Activated naive CD4-positive, alpha-beta T cell treated with anti-CD3 and anti-CD28 coated beads, Interleukin-2, amount 50 U/mL, for 24 hours (primary cell): ENCODE results near the gene PTPRJ.
A peak's percentile ranks its signal among the peaks of the same experiment; 100 is the strongest.
"Not testable (repeated sequence)": the region's sequence is repeated elsewhere in the genome, so short reads cannot be mapped to it uniquely, and the experiment has no call there.

Experiments used
- H3K27ac Mint-ChIP-seq: one replicate; pipeline ENCODE4 v1.8.0; 2021; ENCODE audit warnings: mild to moderate bottlenecking, mixed read lengths
- H3K27me3 Mint-ChIP-seq: one replicate; pipeline ENCODE4 v1.8.0; 2021; ENCODE audit warnings: mixed read lengths
- H3K36me3 Mint-ChIP-seq: one replicate; pipeline ENCODE4 v1.8.0; 2021; ENCODE audit warnings: mixed read lengths
- H3K4me1 Mint-ChIP-seq: one replicate; pipeline ENCODE4 v1.8.0; 2021; ENCODE audit warnings: mixed read lengths
- H3K4me3 Mint-ChIP-seq: one replicate; pipeline ENCODE4 v1.8.0; 2021; ENCODE audit warnings: mild to moderate bottlenecking, mixed read lengths
- H3K9me3 Mint-ChIP-seq: one replicate; pipeline ENCODE4 v1.8.0; 2021; ENCODE audit warnings: mixed read lengths

Gene PTPRJ

DNA sequence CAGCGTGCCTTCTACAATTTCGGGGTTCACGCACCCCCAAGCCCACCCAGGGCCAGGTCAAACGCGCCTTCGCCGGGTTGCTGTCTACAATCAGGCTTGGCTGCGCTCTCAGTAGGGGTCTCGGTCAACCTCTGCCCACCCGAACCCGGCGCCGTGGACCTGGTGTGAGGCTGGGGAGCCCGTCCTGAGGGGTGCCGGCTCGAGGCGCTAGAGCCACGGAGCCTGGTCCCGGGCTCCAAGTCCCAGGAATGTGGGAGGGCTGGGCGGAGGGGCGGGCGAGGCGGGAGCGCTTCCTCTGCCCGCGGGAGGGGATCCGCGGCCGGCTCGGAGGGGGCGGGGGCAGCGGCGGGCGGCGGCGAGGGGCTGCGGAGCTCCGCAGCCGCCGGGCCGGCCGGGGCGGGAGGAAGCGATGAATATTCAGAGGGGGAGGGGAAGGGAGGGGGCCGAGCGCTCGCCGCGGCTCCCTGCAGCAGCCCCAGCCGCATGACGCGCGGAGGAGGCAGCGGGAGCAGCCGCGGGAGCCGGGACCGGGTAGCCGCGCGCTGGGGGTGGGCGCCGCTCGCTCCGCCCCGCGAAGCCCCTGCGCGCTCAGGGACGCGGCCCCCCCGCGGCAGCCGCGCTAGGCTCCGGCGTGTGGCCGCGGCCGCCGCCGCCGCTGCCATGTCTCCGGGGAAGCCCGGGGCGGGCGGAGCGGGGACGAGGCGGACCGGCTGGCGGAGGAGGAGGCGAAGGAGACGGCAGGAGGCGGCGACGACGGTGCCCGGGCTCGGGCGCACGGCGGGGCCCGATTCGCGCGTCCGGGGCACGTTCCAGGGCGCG lies at the start of gene PTPRJ:
PTPRJ (plus strand) TSS at position 472 of the 819 bp plus-strand sequence. CDS start 354 bp downstream, outside the sequence.
- no peaks in the 10 kb centered on the region for H3K27me3 Mint-ChIP-seq
- no peaks in the 10 kb centered on the region for H3K36me3 Mint-ChIP-seq
- H3K4me1 Mint-ChIP-seq: peaks cover 31% of the 10 kb centered on the region
- no peaks in the 10 kb centered on the region for H3K9me3 Mint-ChIP-seq
- peak within 1 kb of the TSS; percentile 31 for H3K27ac Mint-ChIP-seq
- peak within 1 kb of the TSS; percentile 91 for H3K4me3 Mint-ChIP-seq

GRCh38 chr11:47932544-47932943 lies 47.8 kb upstream of the PTPRJ start:
- peaks cover 25% of the 10 kb centered on the region for H3K4me1 Mint-ChIP-seq

DNA sequence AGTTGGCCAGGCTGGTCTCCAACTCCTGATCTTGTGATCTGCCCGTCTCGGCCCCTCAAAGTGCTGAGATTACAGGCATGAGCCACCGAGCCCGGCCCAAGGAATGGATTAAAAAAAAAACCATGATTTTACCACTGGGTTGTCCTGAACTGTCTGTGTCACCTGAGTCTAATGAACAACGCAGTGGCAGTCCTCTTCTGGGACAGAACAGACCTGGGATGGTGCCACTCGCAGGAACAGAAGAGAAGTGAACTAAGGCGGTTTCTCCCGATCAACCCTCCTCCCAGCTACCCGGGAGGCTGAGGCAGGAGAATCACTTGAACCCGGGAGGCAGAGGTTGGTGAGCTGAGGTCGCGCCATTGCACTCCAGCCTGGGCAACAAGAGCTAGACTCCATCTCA lies 46.6 kb upstream of the PTPRJ start:
- not testable (repeated sequence) for H3K27me3 Mint-ChIP-seq, H3K9me3 Mint-ChIP-seq, H3K27ac Mint-ChIP-seq, H3K4me3 Mint-ChIP-seq, H3K36me3 Mint-ChIP-seq
- H3K4me1 Mint-ChIP-seq: peaks cover 25% of the 10 kb centered on the region

More at GRCh38 chr11:47932544-47932943, 47.8 kb upstream of the PTPRJ start:
- Mint-ChIP-seq H3K27me3 (no peaks in the 10 kb centered on the region), H3K9me3 (no peaks in the 10 kb centered on the region), H3K4me3 (no peak overlapping the region), H3K27ac (peak overlapping the region; percentile 68), H3K36me3 (no peaks in the 10 kb centered on the region)

DNA sequence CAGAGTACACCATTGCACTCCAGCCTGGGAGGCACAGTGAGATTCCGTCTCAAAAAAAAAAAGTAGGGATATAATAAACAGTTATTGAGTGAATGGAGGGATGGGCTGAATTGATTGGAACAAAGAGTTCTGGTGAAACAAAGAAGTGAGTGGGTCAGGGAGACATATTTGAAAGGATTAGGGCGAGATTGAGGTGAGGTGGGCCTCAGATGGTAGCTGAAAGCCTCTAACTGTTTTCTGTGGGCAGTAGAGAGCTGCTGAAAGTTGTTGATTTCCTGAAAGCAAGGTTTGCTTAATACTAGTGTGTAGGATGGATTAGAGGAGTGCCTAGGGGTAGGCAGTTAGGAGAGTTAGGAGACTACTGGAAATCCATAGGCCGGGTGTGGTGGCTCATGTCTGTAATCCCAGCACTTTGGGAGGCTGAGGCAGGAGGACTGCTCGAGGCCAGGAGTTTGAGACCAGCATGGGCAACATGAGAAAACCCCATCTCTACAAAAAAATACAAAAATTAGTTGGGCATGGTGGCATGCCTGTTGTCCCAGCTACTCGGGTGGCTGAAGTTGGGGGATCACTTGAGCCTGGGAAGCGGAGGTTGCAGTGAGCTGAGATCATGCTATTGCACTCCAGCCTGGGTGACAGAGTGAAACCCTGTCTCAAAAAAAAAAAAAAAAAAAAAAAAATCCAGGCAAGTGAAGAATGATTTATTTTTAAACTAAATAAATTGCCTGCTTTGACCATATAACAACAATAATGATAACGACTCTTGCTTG lies 41.4 kb upstream of the PTPRJ start:
- Mint-ChIP-seq H3K4me3 (no peak overlapping the region), H3K9me3 (no peaks in the 10 kb centered on the region), H3K27ac (no peak overlapping the region), H3K27me3 (no peaks in the 10 kb centered on the region), H3K36me3 (no peaks in the 10 kb centered on the region), H3K4me1 (peaks cover 27% of the 10 kb centered on the region)

GRCh38 chr11:47940904-47941649 lies 39.3 kb upstream of the PTPRJ start:
- Mint-ChIP-seq H3K9me3 (no peaks in the 10 kb centered on the region), H3K4me1 (peaks cover 18% of the 10 kb centered on the region), H3K36me3 (no peaks in the 10 kb centered on the region), H3K4me3 (no peak overlapping the region), H3K27ac (peak overlapping the region; percentile 13), H3K27me3 (no peaks in the 10 kb centered on the region)

DNA sequence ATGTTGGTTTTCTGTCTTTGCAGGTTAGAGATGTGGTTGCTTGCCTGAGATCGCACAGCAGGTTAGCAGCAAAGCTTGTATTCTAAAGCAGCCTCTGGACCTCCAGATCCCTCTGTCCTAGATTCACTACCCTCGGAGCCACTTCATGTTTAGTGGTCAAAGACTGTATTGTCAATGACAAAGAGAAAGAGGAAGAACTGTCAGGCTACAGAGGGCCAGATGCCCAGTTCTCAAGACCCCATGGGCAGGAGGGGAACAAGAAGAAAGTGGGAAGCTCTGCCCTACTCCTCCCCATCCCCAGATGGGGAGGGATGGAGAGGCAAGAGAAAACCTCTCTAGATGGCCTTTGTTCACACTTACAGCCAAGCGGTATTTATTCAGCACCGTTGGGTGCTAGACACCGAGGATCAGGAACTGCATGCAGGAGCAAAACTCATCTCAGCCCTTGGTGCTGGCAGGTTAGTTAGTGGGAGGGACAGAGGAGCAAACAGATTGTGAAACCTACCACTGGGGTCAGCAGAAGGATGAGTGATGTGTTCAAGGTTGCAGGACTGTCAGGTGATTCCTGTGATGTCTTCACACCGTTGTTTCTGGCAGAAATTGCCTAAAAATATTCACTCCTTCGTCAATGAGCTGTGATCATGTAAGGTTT lies 38.3 kb upstream of the PTPRJ start:
- H3K4me3 Mint-ChIP-seq: no peak overlapping the region
- H3K36me3 Mint-ChIP-seq: no peaks in the 10 kb centered on the region
- H3K9me3 Mint-ChIP-seq: no peaks in the 10 kb centered on the region
- peaks cover 26% of the 10 kb centered on the region for H3K4me1 Mint-ChIP-seq
- no peaks in the 10 kb centered on the region for H3K27me3 Mint-ChIP-seq
- H3K27ac Mint-ChIP-seq: no peak overlapping the region

DNA sequence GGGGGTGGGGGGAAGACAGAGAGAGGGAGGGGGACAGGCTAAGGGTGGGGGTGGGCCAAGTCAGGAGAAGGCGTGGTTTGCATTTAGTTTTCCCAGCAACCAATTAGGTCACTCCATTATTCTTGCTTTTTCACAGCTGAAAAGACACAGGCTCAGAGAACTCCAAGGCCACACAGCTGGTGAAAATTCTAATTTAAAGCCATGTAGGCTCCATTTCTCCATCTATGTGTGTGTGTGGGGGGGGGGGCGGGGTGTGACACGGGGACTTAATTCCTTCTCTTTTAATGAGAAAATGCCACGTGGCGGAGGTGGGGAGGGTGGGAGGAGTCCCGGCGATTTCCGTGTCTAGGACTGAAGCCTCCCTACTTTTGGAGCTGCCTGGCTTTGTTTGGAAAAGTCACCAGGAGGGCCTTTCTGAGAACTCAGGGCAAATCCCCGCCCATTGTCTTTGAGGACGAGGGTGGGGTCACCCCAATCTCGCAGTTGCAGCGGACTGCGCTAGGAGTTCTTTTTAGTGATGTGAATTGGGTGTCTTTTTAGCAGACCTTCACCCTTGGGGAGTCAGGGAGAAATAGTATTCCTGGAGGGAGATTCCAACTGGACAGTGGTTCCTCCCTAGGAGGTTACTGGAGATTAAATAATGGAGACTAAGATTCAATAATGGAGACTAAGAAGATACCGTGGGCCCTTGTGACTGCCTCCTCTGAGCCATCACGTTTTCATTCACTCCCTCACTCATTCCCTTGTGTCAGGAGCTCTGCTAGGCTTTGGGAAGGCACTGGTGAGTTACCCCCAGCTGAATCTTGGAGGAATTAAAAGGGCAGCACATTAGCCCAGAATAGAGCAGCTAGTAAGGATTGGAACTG lies 36.4 kb upstream of the PTPRJ start:
- no peaks in the 10 kb centered on the region for H3K36me3 Mint-ChIP-seq
- peaks cover 31% of the 10 kb centered on the region for H3K4me1 Mint-ChIP-seq
- no peak overlapping the region for H3K4me3 Mint-ChIP-seq
- peak overlapping the region; percentile 17 for H3K27ac Mint-ChIP-seq
- no peaks in the 10 kb centered on the region for H3K9me3 Mint-ChIP-seq
- H3K27me3 Mint-ChIP-seq: no peaks in the 10 kb centered on the region

DNA sequence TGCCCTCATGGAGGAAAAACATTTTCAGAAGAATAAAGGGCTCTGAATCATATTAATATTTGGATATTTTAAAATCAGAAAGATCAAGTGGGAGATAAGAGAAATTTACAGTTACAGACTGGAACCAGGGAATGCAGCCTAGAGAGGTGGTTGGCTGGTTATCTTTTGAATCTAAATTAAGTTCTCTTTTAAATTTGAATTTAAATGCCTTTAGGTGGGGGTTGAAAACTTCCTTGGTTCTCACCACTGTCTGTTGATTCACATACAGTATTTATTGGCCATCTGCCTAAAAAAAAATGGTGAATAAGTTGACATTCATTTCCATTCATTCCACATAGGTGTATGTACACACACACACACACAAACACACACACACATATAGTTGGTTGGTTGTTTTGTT lies 35.7 kb upstream of the PTPRJ start:
- Mint-ChIP-seq H3K27me3 (no peaks in the 10 kb centered on the region), H3K36me3 (no peaks in the 10 kb centered on the region), H3K27ac (peak overlapping the region; percentile 17), H3K4me1 (peaks cover 35% of the 10 kb centered on the region), H3K9me3 (no peaks in the 10 kb centered on the region), H3K4me3 (no peak overlapping the region)

DNA sequence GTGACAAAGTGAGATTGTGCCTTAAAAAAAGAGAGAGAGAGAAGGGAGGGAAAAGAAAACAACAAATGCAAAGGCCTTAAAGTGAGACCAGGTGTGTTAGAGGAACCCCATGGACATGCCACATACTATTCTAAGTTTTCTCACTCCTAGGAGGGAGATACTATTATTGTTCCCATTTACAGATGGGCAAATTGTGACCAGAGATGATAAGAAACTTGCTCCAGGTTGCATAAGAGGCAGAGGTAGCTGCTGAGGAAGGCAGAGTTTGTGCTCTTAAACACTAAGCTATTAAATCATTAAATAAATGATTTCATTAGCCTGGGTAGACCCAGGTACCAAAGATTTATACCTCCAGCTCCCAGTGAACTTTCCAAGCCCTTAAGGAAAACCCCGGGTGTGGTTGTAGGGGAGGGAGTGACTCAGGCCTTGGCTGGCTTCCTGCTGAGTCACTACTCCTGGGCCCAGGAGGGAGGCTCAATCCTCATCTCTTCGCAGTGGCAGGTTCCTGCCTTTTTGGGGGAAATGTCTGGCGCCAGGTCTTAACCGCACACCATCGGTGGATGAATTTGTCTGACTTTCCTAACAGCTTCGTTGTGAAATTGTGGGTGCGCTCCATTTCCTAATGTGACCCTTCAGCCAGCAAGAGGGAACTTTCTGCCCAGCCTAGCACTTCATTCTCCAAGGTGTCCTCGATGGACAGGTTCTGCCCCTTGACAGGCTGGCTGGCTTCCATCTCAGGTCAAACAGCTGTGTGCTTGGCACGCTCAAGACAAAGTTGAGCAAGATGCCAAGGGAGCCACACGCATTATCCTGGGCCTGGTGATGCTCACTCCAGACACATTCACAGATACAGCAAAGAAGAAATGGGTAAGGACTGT lies 33.4 kb upstream of the PTPRJ start:
- Mint-ChIP-seq H3K27ac (peak overlapping the region; percentile 82), H3K36me3 (no peaks in the 10 kb centered on the region), H3K27me3 (no peaks in the 10 kb centered on the region), H3K4me3 (no peak overlapping the region), H3K9me3 (no peaks in the 10 kb centered on the region), H3K4me1 (peaks cover 51% of the 10 kb centered on the region)

GRCh38 chr11:47948137-47948536 lies 32.2 kb upstream of the PTPRJ start:
- Mint-ChIP-seq H3K36me3 (no peaks in the 10 kb centered on the region), H3K4me1 (peaks cover 49% of the 10 kb centered on the region), H3K27ac (peak overlapping the region; percentile 73), H3K4me3 (no peak overlapping the region), H3K27me3 (no peaks in the 10 kb centered on the region), H3K9me3 (no peaks in the 10 kb centered on the region)

DNA sequence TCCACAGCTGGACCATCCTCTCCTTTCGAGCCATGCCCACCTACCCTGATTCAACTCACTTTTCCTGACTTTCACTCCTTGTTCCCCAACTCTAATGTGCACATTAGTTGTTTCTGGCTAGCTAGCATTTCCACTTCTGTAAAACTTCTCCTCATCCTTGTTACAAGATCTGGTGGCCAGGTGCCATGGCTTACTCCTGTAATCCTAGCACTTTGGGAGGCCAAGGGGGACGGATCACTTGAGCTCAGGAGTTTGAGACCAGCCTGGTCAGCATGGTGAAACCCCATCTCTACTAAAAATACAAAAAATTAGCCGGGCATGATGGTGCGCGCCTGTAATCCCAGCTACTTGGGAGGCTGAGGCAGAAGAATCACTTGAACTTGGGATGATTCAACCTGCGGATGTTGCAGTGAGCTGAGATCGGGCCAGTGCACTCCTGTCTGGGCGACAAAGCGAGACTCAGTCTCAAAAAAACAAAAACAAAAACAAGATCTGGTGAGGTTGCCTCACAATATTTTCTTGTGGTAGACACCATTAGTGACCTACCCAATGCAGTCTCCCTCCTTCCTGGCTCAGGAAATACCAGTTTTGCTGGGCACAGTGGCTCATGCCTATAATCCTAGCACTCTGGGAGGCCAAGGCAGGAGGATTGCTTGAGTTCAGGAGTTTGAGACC lies 31.2 kb upstream of the PTPRJ start:
- peaks cover 52% of the 10 kb centered on the region for H3K4me1 Mint-ChIP-seq
- not testable (repeated sequence) for H3K9me3 Mint-ChIP-seq, H3K27me3 Mint-ChIP-seq, H3K36me3 Mint-ChIP-seq
- H3K27ac Mint-ChIP-seq: peak overlapping the region; percentile 43
- peak overlapping the region; percentile 63 for H3K4me3 Mint-ChIP-seq

GRCh38 chr11:47950396-47950795 lies 30.0 kb upstream of the PTPRJ start:
- peak overlapping the region; percentile 84 for H3K27ac Mint-ChIP-seq
- no peaks in the 10 kb centered on the region for H3K36me3 Mint-ChIP-seq
- H3K27me3 Mint-ChIP-seq: no peaks in the 10 kb centered on the region
- H3K4me3 Mint-ChIP-seq: peak overlapping the region; percentile 27
- H3K9me3 Mint-ChIP-seq: no peaks in the 10 kb centered on the region
- peaks cover 60% of the 10 kb centered on the region for H3K4me1 Mint-ChIP-seq

DNA sequence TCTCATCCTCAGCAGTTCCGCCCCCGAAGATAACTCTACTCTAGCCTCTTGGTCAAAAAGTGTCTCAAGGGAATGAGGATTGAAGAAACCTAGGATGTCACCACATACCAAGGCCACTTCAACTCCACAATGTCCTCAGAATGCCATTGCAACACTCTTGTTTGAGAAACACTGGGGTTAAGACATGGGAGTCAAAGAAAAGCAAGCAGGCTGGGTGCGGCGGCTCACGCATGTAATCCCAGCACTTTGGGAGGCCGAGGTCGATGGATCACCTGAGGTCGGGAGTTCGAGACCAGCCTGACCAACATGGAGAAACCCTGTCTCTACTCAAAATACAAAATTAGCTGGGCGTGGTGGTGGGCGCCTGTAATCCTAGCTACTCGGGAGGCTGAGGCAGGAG lies 28.9 kb upstream of the PTPRJ start:
- not testable (repeated sequence) for H3K4me3 Mint-ChIP-seq, H3K36me3 Mint-ChIP-seq, H3K27me3 Mint-ChIP-seq, H3K9me3 Mint-ChIP-seq
- H3K27ac Mint-ChIP-seq: peak overlapping the region; percentile 65
- H3K4me1 Mint-ChIP-seq: peaks cover 57% of the 10 kb centered on the region
